Tibial nerve (tissue), 3 donors: ENCODE data around the gene KNG1.

ENCODE experiments used
- POLR2A ChIP-seq, 2 donors: fragments of 450-650 bp; IDR thresholded peaks; one replicate each; pipeline ENCODE4 v1.6.1; 2017; ENCODE audit warnings: antibody characterized with exemption in 2 of 2, mild to moderate bottlenecking in 2 of 2, moderate library complexity in 2 of 2
- TF ChIP-seq, protein P1 (sequence below), 5 experiments: fragments of 200-600 bp in 3 of 5; fragments of 450-650 bp in 2 of 5; sonication (generic) in 3 of 5; IDR thresholded peaks; one replicate each; pipeline ENCODE4 v1.5.1; 2016 to 2019; ENCODE audit warnings: antibody characterized with exemption in 5 of 5, mild to moderate bottlenecking in 3 of 5, moderate library complexity in 2 of 5

DNA sequence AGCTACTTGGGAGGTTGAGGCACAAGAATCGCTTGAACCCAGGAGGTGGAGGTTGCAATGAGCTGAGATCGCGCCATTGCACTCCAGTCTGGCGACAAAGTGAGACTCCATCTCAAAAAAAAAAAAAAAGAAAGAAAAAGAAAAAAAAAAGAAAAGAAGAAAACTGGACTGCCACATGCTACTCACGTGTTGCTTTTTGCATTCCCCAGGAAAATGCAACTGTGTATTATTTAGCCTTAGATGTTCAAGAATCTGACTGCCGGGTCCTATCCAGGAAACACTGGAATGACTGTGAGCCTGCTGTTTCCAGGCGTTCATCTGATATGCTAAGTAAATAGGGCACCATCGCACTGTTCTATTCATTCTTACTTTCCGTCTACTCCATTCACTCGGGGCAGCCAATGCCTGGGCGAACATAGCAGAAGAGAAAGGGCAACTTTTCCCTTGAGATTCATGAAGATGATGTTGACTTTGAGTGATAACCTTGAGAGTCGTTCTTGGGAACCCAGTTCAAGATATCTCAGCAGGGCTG is 30.0 kb upstream of the KNG1 start:
- TF ChIP-seq, protein P1, sequence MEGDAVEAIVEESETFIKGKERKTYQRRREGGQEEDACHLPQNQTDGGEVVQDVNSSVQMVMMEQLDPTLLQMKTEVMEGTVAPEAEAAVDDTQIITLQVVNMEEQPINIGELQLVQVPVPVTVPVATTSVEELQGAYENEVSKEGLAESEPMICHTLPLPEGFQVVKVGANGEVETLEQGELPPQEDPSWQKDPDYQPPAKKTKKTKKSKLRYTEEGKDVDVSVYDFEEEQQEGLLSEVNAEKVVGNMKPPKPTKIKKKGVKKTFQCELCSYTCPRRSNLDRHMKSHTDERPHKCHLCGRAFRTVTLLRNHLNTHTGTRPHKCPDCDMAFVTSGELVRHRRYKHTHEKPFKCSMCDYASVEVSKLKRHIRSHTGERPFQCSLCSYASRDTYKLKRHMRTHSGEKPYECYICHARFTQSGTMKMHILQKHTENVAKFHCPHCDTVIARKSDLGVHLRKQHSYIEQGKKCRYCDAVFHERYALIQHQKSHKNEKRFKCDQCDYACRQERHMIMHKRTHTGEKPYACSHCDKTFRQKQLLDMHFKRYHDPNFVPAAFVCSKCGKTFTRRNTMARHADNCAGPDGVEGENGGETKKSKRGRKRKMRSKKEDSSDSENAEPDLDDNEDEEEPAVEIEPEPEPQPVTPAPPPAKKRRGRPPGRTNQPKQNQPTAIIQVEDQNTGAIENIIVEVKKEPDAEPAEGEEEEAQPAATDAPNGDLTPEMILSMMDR (IDR thresholded peaks at IDR 0.05): no peak
- TF ChIP-seq POLR2A (IDR thresholded peaks at IDR 0.05): no peak
